NOMO-1 treated with dmso at 0.1 percent for 144 hours (cell line): ENCODE measurements around the gene RAD51AP1.
A peak's percentile ranks its signal among the peaks of the same experiment; 100 is the strongest.

Experiments used
- DNase-seq: peaks from one replicate; lab custom pipeline; 2025; ENCODE audit not compliant: unreplicated experiment; lab: John Stamatoyannopoulos, UW

RAD51AP1 gene

DNA sequence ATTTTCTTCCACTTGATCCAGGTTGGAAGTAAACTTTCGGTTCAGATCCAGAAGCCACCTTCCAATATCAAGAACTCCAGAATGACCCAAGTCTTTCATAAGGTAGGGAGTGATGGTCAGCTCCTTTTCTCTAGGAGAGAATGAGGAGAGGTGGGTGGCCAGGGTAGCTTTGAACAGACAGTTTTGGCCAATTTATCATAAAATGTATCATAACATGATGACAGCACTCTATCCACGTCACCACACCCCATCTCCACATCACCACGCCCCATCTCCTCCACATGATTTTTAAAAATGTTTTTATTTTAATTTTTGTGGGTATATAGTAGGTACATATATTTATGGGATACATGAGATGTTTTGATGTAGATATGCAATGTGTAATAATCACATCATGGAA is 50.2 kb downstream of the RAD51AP1 start:
- DNase-seq, result no peak

DNA sequence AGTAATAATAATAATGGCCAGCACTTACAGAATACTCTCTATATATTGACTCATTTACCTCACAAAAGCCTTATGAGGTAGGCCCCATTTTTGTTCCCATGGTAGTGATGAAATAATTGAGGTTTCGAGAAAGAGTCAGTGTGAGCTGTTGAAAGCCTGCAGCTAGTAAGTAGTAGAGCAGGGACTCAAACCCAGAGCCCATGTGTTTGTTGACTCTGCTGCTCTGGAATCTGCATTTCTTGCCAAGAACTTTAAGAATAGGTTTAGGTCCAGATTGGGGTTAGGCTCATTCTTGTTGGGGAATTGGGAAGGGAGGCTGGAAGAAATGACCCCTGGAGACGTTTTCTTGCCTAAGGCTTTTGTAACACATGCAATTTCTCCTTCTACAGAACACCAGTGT is 51.3 kb downstream of the RAD51AP1 start:
- DNase-seq, result no peak

DNA sequence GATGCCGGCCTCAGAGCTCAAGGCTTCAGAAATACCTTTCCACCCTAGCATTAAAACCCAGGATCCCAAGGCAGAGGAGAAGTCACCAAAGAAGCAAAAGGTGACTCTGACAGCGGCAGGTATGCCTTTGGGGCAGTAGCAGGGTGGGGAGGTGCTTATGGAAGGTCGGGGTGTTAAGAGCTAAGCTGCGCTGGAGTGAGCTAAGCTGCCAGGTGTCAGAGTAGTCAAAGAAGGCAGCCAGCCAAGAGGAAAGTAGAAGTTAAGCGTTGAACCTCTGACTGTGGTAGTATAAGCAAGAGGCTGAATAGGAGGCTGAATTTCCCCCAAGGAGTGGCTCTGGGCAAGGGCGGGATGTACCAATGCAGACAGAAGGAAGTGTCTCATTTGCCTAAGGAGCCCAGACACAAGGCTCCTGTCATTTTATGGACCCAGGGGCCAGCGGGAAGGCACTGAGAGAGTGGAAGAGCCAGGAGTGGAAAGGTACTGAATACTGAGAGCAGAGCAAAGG is 52.5 kb downstream of the RAD51AP1 start:
- no peak for DNase-seq

DNA sequence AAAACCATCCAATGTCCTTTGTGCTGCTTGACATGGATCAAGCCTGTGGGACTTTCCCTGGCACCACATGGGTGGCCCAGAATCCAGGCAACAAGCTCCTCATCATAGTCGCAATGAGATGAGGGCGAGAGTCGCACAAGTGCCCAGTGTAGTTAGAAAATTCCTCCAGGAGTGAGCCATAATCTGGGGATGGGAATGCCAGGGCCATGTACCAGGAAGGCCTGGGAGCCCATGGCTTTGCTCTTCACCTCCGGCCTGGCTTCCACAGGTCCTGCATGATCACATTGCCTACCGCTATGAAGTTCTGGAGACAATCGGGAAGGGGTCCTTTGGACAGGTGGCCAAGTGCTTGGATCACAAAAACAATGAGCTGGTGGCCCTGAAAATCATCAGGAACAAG is 57.2 kb downstream of the RAD51AP1 start:
- DNase-seq, result no peak

DNA sequence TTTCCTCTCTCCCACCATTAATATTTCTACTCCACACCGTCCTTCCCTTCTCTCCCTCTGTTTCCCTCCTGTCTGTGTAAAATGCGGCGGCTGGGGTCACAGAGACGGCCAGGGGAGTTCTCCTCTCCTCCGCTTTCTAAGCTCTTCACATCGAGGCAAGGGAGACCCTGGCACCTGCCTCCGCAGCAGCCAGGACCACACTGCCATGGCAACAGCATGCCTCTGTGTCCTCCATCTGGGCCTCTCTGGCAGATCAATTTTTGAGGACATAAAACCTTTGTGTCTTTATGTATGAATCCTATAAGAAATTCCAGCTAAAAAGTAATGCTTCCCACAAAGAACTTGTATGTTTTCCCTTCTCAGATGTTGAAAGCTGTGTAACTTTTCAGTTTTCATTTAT is 64.7 kb downstream of the RAD51AP1 start:
- DNase-seq, result no peak

DNA sequence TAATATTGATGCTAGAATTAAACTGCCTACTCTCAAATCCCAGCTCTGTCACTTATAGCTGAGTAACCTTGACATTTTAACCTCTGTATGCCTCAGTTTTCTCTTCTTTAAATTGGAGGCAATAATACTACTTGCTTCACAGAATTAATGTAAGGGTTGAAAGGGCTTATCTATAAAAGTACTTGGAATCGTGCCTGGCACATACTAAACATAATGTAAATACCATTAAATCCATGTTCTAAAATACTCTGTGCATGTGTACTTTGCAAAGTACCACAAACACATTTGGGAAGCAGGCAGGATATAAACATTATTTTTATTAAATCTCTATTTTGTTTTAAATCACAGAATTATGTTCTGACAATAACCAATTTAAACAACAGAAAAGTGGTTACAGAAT is 65.3 kb downstream of the RAD51AP1 start:
- no peak for DNase-seq

DNA sequence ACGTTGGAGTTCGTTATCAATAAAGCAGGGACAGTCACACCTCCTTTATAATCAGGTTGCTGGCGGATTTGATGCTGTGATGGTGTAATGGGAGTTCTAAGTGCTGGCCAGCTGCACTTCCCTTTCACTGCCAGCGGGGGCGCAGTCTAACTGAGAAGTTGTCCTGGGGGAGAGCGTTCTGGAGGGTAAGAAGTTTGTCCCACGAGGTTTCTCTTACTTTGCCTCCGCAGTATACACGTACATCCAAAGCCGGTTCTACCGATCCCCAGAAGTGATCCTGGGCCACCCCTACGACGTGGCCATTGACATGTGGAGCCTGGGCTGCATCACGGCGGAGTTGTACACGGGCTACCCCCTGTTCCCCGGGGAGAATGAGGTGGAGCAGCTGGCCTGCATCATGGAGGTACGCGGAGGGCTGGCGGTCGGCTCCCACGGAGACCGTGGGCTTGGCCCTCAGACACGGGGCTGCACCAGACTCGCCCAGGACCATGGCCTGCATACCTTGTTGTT is 66.0 kb downstream of the RAD51AP1 start:
- peak; percentile 58 for DNase-seq

DNA sequence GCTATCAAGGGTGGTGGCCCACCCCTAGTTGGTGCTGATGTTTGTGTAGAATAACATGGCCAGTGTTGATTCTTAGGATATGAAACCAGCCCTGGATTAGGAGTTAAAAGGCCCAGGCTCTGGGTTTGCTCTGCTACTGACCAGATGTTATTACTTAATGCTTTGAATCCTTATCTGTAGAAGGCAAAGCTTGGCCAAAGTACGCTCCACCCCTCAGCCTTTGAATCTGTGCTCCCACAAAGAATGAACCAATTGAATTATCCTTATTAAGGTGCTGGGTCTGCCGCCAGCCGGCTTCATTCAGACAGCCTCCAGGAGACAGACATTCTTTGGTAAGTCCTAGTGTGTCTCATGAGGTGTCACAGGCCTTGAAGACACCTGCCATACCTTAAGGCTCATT is 68.4 kb downstream of the RAD51AP1 start:
- DNase-seq, result no peak

DNA sequence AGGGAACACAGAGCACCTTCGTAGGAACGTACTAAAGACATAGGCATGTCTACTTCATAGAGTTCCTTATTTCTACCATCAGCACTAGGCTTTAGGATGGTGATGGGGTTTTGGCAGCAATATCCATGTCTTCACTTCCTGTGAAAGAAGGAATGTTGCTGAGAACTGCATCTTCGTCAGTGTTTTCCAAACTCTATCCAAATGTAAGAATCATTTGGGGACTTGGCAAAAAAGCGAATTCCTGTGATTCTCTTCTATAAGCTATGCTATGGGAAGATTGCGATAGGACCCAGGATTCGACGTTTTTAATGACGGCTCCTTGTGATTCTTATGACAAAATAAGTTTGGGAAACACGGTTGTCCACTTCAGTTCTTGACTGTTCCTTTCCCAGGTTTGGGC is 70.4 kb downstream of the RAD51AP1 start:
- no peak for DNase-seq
